ENCODE results near the gene VMP1. TPM values are rescaled to one million over a fixed set of nuclear protein-coding genes. Genes with fewer than 3 reads are reported as not detected.
"Not testable (repeated sequence)": the region's sequence is repeated elsewhere in the genome, so short reads cannot be mapped to it uniquely, and the experiment has no call there.

VMP1 gene
- total and polyA plus RNA-seq, 4 donors: 46.4 to 118 (median 71.6) TPM

DNA sequence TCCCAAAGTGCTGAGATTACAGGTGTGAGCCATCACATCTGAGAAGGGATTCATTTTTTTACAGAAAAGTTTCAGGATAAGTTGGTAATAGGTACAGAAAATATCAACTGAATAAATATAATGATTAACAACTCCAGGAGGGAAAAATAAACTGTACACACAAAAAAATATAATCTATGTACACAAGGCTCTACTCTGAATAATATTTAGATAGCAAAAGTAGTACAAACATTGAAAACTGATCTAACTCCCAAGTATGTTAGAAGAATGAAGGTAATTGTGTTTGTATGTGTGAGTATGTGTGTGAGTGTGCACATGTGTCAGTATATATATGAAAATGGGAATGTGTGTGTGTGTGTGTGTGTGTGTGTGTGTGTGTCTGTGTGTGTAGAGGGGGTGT lies 164.9 kb downstream of the VMP1 start:
- no peak overlapping the region for H3K9ac ChIP-seq (ENCODE audit: low read depth in 1 of 2, low read length in 2 of 2)
- H3K27ac ChIP-seq (ENCODE audit: low read depth in 1 of 2, low read length in 2 of 2): no peak overlapping the region
- no peaks in the 10 kb centered on the region for H3K9me3 ChIP-seq (ENCODE audit: control insufficient read depth in 4 of 4, low read length in 3 of 4)
- no peaks in the 10 kb centered on the region for H3K27me3 ChIP-seq (ENCODE audit: control insufficient read depth in 4 of 4, insufficient read depth in 4 of 4, low read length in 3 of 4)
- no peak for TF ChIP-seq RXRA (IDR thresholded peaks at IDR 0.05)
- no peak for TF ChIP-seq SP1 (IDR thresholded peaks at IDR 0.05)
- TF ChIP-seq, protein P1, sequence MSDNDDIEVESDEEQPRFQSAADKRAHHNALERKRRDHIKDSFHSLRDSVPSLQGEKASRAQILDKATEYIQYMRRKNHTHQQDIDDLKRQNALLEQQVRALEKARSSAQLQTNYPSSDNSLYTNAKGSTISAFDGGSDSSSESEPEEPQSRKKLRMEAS (IDR thresholded peaks at IDR 0.05): no peak
- TF ChIP-seq YY1 (IDR thresholded peaks at IDR 0.05): no peak
- TF ChIP-seq, protein P2, sequence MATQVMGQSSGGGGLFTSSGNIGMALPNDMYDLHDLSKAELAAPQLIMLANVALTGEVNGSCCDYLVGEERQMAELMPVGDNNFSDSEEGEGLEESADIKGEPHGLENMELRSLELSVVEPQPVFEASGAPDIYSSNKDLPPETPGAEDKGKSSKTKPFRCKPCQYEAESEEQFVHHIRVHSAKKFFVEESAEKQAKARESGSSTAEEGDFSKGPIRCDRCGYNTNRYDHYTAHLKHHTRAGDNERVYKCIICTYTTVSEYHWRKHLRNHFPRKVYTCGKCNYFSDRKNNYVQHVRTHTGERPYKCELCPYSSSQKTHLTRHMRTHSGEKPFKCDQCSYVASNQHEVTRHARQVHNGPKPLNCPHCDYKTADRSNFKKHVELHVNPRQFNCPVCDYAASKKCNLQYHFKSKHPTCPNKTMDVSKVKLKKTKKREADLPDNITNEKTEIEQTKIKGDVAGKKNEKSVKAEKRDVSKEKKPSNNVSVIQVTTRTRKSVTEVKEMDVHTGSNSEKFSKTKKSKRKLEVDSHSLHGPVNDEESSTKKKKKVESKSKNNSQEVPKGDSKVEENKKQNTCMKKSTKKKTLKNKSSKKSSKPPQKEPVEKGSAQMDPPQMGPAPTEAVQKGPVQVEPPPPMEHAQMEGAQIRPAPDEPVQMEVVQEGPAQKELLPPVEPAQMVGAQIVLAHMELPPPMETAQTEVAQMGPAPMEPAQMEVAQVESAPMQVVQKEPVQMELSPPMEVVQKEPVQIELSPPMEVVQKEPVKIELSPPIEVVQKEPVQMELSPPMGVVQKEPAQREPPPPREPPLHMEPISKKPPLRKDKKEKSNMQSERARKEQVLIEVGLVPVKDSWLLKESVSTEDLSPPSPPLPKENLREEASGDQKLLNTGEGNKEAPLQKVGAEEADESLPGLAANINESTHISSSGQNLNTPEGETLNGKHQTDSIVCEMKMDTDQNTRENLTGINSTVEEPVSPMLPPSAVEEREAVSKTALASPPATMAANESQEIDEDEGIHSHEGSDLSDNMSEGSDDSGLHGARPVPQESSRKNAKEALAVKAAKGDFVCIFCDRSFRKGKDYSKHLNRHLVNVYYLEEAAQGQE (IDR thresholded peaks at IDR 0.05): no peak
- TF ChIP-seq HNF4G (IDR thresholded peaks at IDR 0.05): no peak
- no peak for TF ChIP-seq JUND (IDR thresholded peaks at IDR 0.05)
- TF ChIP-seq NR2F2 (IDR thresholded peaks at IDR 0.05): no peak
- TF ChIP-seq GABPA (IDR thresholded peaks at IDR 0.05 in 1 of 2, conservative IDR thresholded peaks at IDR 0.05 in 1 of 2): no peak
- TF ChIP-seq TAF1 (conservative IDR thresholded peaks at IDR 0.05): no peak
- TF ChIP-seq FOXA2 (IDR thresholded peaks at IDR 0.05): no peak
- TF ChIP-seq FOXA1 (IDR thresholded peaks at IDR 0.05): no peak
- no peak for TF ChIP-seq RAD21 (IDR thresholded peaks at IDR 0.05)
- TF ChIP-seq, protein P3, sequence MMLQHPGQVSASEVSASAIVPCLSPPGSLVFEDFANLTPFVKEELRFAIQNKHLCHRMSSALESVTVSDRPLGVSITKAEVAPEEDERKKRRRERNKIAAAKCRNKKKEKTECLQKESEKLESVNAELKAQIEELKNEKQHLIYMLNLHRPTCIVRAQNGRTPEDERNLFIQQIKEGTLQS (IDR thresholded peaks at IDR 0.05): no peak
- peaks cover 3 to 19% (median 11%) of the 10 kb centered on the region in 4 donors for H3K36me3 ChIP-seq (ENCODE audit: control insufficient read depth in 4 of 4, insufficient read depth in 3 of 4, low read depth in 1 of 4, low read length in 3 of 4)
- no peak overlapping the region for H3K4me3 ChIP-seq (ENCODE audit: low read depth in 1 of 3, low read length in 3 of 3)
- H3K4me1 ChIP-seq (ENCODE audit: control insufficient read depth in 4 of 4, insufficient read depth in 4 of 4, low read length in 3 of 4): no peaks in the 10 kb centered on the region
- DNase-seq (ENCODE audit: low spot score): no peak

DNA sequence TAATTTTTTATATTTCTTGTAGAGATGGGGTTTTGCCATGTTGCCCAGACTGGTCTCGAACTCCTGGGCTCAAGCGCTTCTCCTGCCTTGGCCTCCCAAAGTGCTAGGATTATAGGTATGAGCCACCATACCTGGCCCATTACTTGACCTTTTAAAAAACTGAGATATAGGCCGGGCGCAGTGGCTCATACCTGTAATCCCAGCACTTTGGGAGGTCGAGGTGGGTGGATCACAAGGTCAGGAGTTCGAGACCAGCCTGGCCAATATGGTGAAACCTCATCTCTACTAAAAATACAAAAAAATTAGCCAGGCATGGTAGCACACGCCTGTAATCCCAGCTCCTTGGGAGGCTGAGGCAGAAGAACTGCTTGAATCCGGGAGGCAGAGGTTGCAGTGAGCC lies 166.0 kb downstream of the VMP1 start:
- 98% methylated on average over 8 of the region's 8 CpGs for WGBS

DNA sequence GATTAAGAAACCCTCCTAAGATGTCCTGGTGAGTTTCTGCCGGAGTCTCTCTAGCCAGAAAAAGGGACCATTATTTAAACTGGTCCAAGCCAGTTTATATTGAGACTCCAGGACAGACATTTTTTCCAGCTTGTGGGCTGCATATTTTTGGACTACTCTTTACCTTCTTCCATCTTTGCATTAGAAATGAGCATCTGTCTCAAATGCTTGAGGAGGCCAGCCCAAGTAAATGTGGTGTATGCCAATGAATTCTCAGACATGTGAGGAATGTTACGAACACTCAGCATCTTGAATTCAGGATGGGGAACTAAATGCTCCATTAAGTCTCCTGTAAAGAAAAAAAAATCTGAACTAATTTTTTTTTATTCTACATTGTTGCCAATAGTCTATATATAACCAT lies 166.9 kb downstream of the VMP1 start:
- H3K9ac ChIP-seq (ENCODE audit: low read depth in 1 of 2, low read length in 2 of 2): no peak overlapping the region
- H3K27me3 ChIP-seq (ENCODE audit: control insufficient read depth in 4 of 4, insufficient read depth in 4 of 4, low read length in 3 of 4): no peaks in the 10 kb centered on the region
- H3K4me3 ChIP-seq (ENCODE audit: low read depth in 1 of 3, low read length in 3 of 3): no peak overlapping the region
- no peak overlapping the region for H3K27ac ChIP-seq (ENCODE audit: low read depth in 1 of 2, low read length in 2 of 2)
- no peaks in the 10 kb centered on the region for H3K9me3 ChIP-seq (ENCODE audit: control insufficient read depth in 4 of 4, low read length in 3 of 4)
- no peak for DNase-seq (ENCODE audit: low spot score)
- 98% methylated on average over 2 of the region's 2 CpGs for WGBS
- H3K36me3 ChIP-seq (ENCODE audit: control insufficient read depth in 4 of 4, insufficient read depth in 3 of 4, low read depth in 1 of 4, low read length in 3 of 4): peaks cover 3 to 25% (median 15%) of the 10 kb centered on the region in 4 donors
- no peaks in the 10 kb centered on the region for H3K4me1 ChIP-seq (ENCODE audit: control insufficient read depth in 4 of 4, insufficient read depth in 4 of 4, low read length in 3 of 4)
- TF ChIP-seq EGR1 (IDR thresholded peaks at IDR 0.05; ENCODE audit: low read depth in 2 of 2): no peak
- TF ChIP-seq, protein P4, sequence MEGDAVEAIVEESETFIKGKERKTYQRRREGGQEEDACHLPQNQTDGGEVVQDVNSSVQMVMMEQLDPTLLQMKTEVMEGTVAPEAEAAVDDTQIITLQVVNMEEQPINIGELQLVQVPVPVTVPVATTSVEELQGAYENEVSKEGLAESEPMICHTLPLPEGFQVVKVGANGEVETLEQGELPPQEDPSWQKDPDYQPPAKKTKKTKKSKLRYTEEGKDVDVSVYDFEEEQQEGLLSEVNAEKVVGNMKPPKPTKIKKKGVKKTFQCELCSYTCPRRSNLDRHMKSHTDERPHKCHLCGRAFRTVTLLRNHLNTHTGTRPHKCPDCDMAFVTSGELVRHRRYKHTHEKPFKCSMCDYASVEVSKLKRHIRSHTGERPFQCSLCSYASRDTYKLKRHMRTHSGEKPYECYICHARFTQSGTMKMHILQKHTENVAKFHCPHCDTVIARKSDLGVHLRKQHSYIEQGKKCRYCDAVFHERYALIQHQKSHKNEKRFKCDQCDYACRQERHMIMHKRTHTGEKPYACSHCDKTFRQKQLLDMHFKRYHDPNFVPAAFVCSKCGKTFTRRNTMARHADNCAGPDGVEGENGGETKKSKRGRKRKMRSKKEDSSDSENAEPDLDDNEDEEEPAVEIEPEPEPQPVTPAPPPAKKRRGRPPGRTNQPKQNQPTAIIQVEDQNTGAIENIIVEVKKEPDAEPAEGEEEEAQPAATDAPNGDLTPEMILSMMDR (IDR thresholded peaks at IDR 0.05; ENCODE audit: low read depth, low read length, missing input control): no peak
- TF ChIP-seq, protein P2 (IDR thresholded peaks at IDR 0.05): no peak
- no peak for TF ChIP-seq NR2F2 (IDR thresholded peaks at IDR 0.05)
- TF ChIP-seq TAF1 (conservative IDR thresholded peaks at IDR 0.05): no peak
- TF ChIP-seq JUND (IDR thresholded peaks at IDR 0.05): no peak
- TF ChIP-seq, protein P3 (IDR thresholded peaks at IDR 0.05): no peak
- TF ChIP-seq FOXA2 (IDR thresholded peaks at IDR 0.05): no peak
- TF ChIP-seq HNF4G (IDR thresholded peaks at IDR 0.05): no peak
- TF ChIP-seq SP1 (IDR thresholded peaks at IDR 0.05): no peak
- no peak for TF ChIP-seq HNF4A (conservative IDR thresholded peaks at IDR 0.05)
- TF ChIP-seq GABPA (IDR thresholded peaks at IDR 0.05 in 1 of 2, conservative IDR thresholded peaks at IDR 0.05 in 1 of 2): no peak

More for the DNA sequence above, 166.0 kb downstream of the VMP1 start:
- not testable (repeated sequence) for H3K9ac ChIP-seq (ENCODE audit: low read depth in 1 of 2, low read length in 2 of 2); DNase-seq (ENCODE audit: low spot score); H3K4me3 ChIP-seq (ENCODE audit: low read depth in 1 of 3, low read length in 3 of 3); H3K27me3 ChIP-seq (ENCODE audit: control insufficient read depth in 4 of 4, insufficient read depth in 4 of 4, low read length in 3 of 4); H3K9me3 ChIP-seq (ENCODE audit: control insufficient read depth in 4 of 4, low read length in 3 of 4); H3K4me1 ChIP-seq (ENCODE audit: control insufficient read depth in 4 of 4, insufficient read depth in 4 of 4, low read length in 3 of 4); H3K27ac ChIP-seq (ENCODE audit: low read depth in 1 of 2, low read length in 2 of 2)
- H3K36me3 ChIP-seq (ENCODE audit: control insufficient read depth in 4 of 4, insufficient read depth in 3 of 4, low read depth in 1 of 4, low read length in 3 of 4): peaks cover 3 to 25% (median 14%) of the 10 kb centered on the region in 4 donors

Data from liver (tissue), 9 donors.